CD4-positive, CD25-positive, alpha-beta regulatory T cell (primary cell): ENCODE results near the gene MTOR. TPM values are rescaled to one million over a fixed set of nuclear protein-coding genes. Genes with fewer than 3 reads are reported as not detected.
"Not testable (repeated sequence)": the region's sequence is repeated elsewhere in the genome, so short reads cannot be mapped to it uniquely, and the experiment has no call there.

Experiments used
- ATAC-seq, 2 donors: fragments of 150-1000 bp; cut with Tn5 transposase; one replicate each; pipeline ENCODE4 v1.10.0; 2021; ENCODE audit warnings: low read depth in 2 of 2, moderate number of reproducible peaks in 2 of 2, moderate library complexity in 1 of 2
- DNase-seq, 3 donors: peaks; one replicate each; pipeline versions ENCODE4 v3.0.0 to v3.0.0-alpha.2; 2012 to 2022; ENCODE audit warnings: mixed read lengths in 1 of 3
- H3K27ac ChIP-seq: one replicate; pipeline ENCODE4 v1.7.0; 2013; ENCODE audit warnings: mild to moderate bottlenecking, low read length; ENCODE audit not compliant: insufficient read depth, poor library complexity, severe bottlenecking
- H3K27me3 ChIP-seq: one replicate; pipeline ENCODE4 v1.7.0; 2013; ENCODE audit warnings: low read length; ENCODE audit not compliant: control insufficient read depth, insufficient read depth
- H3K36me3 ChIP-seq: one replicate; pipeline ENCODE4 v1.7.0; 2013; ENCODE audit warnings: mild to moderate bottlenecking, low read length, moderate library complexity; ENCODE audit not compliant: control insufficient read depth, insufficient read depth
- H3K4me1 ChIP-seq: 2 replicates; pipeline ENCODE4 v1.7.0; 2013; ENCODE audit warnings: mild to moderate bottlenecking, low read length; ENCODE audit not compliant: insufficient read depth, control insufficient read depth, poor library complexity, severe bottlenecking
- H3K4me3 ChIP-seq: one replicate; pipeline ENCODE4 v1.7.0; 2013; ENCODE audit warnings: low read depth, mild to moderate bottlenecking, low read length, moderate library complexity
- H3K9me3 ChIP-seq, 2 experiments: 1 replicate in 1 of 2; 2 replicates in 1 of 2; pipeline ENCODE4 v1.7.0; 2013; ENCODE audit warnings: low read length in 2 of 2, mild to moderate bottlenecking in 1 of 2, moderate library complexity in 1 of 2; ENCODE audit not compliant: control insufficient read depth in 2 of 2
- H3K27ac Mint-ChIP-seq, 3 donors: one replicate each; pipeline ENCODE4 v1.8.0; 2020 to 2022; ENCODE audit warnings: mild to moderate bottlenecking in 3 of 3, mixed read lengths in 3 of 3, moderate library complexity in 2 of 3
- H3K27me3 Mint-ChIP-seq: one replicate; pipeline ENCODE4 v1.8.0; 2022; ENCODE audit warnings: mild to moderate bottlenecking, mixed read lengths
- H3K36me3 Mint-ChIP-seq: one replicate; pipeline ENCODE4 v1.8.0; 2020; ENCODE audit warnings: mixed read lengths
- H3K4me1 Mint-ChIP-seq, 4 donors: one replicate each; pipeline ENCODE4 v1.8.0; 2020 to 2022; ENCODE audit warnings: mixed read lengths in 4 of 4, mild to moderate bottlenecking in 1 of 4
- H3K4me3 Mint-ChIP-seq, 4 donors: one replicate each; pipeline ENCODE4 v1.8.0; 2020 to 2022; ENCODE audit warnings: mild to moderate bottlenecking in 4 of 4, mixed read lengths in 4 of 4, moderate library complexity in 3 of 4
- H3K9me3 Mint-ChIP-seq, 7 donors: one replicate each; pipeline ENCODE4 v1.8.0; 2020 to 2022; ENCODE audit warnings: mixed read lengths in 7 of 7, mild to moderate bottlenecking in 3 of 7, moderate library complexity in 2 of 7
- polyA plus RNA-seq, 4 donors: library from polyadenylated mRNA; unstranded; fragments of 300-500 nt; fragmentation: Illumina TruSeq; gene quantifications; one replicate each; pipeline ENCODE4 v1.2.3, GENCODE V29; 2021
- total RNA-seq: library from RNA; stranded (reverse); gene quantifications from one replicate; pipeline ENCODE4 v1.2.3, GENCODE V29; 2022

MTOR gene
- total and polyA plus RNA-seq, 5 donors from 2014 or later, result 3.9 to 48.2 (median 4.7) TPM

- no peaks in the 10 kb centered on the region for H3K27me3 ChIP-seq
- H3K27me3 Mint-ChIP-seq, result no peaks in the 10 kb centered on the region
- no peak for DNase-seq
- no peaks in the 10 kb centered on the region for H3K9me3 Mint-ChIP-seq
- no peak for ATAC-seq
- H3K36me3 ChIP-seq, result peaks cover 48% of the 10 kb centered on the region
- H3K4me1 ChIP-seq, result peaks cover 10% of the 10 kb centered on the region
- H3K27ac ChIP-seq, result no peak overlapping the region
- no peak overlapping the region for H3K27ac Mint-ChIP-seq
- H3K9me3 ChIP-seq, result no peaks in the 10 kb centered on the region
- H3K36me3 Mint-ChIP-seq, result peaks cover 24% of the 10 kb centered on the region
- H3K4me3 Mint-ChIP-seq, result peak overlapping the region in 1 of 4 donors; percentile 29
- peaks cover 7 to 32% (median 15%) of the 10 kb centered on the region in 4 donors for H3K4me1 Mint-ChIP-seq
- H3K4me3 ChIP-seq, result no peak overlapping the region
These were observed 197.4 kb downstream of the MTOR start for GRCh38 chr1:11064942-11065341.

- not testable (repeated sequence) for H3K27ac ChIP-seq, H3K9me3 ChIP-seq, ATAC-seq, DNase-seq, H3K27ac Mint-ChIP-seq, H3K27me3 Mint-ChIP-seq, H3K9me3 Mint-ChIP-seq, H3K4me3 ChIP-seq, H3K27me3 ChIP-seq
- peaks cover 15% of the 10 kb centered on the region for H3K4me1 ChIP-seq
- Mint-ChIP-seq H3K4me3 (peak overlapping the region in 1 of 4 donors; percentile 51), H3K36me3 (peaks cover 18% of the 10 kb centered on the region), H3K4me1 (peaks cover 7 to 32% (median 16%) of the 10 kb centered on the region in 4 donors)
- peaks cover 39% of the 10 kb centered on the region for H3K36me3 ChIP-seq
These were observed 198.3 kb downstream of the MTOR start for GRCh38 chr1:11063937-11064537.

GRCh38 chr1:11062965-11063401 lies 199.4 kb downstream of the MTOR start:
- ATAC-seq (no peak), DNase-seq (peak in 1 of 3 donors; percentile 35)
- Histone ChIP-seq H3K27me3 (no peaks in the 10 kb centered on the region), H3K9me3 (no peaks in the 10 kb centered on the region), H3K4me3 (no peak overlapping the region), H3K36me3 (peaks cover 30% of the 10 kb centered on the region), H3K4me1 (peaks cover 21% of the 10 kb centered on the region), H3K27ac (no peak overlapping the region)
- no peaks in the 10 kb centered on the region for H3K9me3 Mint-ChIP-seq
- H3K27ac Mint-ChIP-seq, result peak overlapping the region in 1 of 3 donors; percentile 83
- no peaks in the 10 kb centered on the region for H3K27me3 Mint-ChIP-seq
- H3K4me3 Mint-ChIP-seq, result peak overlapping the region in 2 of 4 donors; percentile 44 to 84
- peaks cover 7 to 41% (median 17%) of the 10 kb centered on the region in 4 donors for H3K4me1 Mint-ChIP-seq
- H3K36me3 Mint-ChIP-seq, result peaks cover 18% of the 10 kb centered on the region

GRCh38 chr1:11061652-11062365 lies 200.5 kb downstream of the MTOR start:
- H3K27me3 Mint-ChIP-seq, result no peaks in the 10 kb centered on the region
- DNase-seq, result no peak
- H3K4me3 ChIP-seq, result peak overlapping the region; percentile 31
- no peaks in the 10 kb centered on the region for H3K27me3 ChIP-seq
- H3K9me3 ChIP-seq, result no peaks in the 10 kb centered on the region
- ATAC-seq, result no peak
- H3K4me1 Mint-ChIP-seq, result peaks cover 7 to 44% (median 17%) of the 10 kb centered on the region in 4 donors
- H3K27ac Mint-ChIP-seq, result peak overlapping the region in 2 of 3 donors; percentile 60 to 95
- H3K9me3 Mint-ChIP-seq, result no peaks in the 10 kb centered on the region
- H3K36me3 Mint-ChIP-seq, result peaks cover 17% of the 10 kb centered on the region
- peak overlapping the region; percentile 67 to 94 (median 86) for H3K4me3 Mint-ChIP-seq
- H3K27ac ChIP-seq, result no peak overlapping the region
- H3K4me1 ChIP-seq, result peaks cover 21% of the 10 kb centered on the region
- H3K36me3 ChIP-seq, result peaks cover 25% of the 10 kb centered on the region

- peak; percentile 96 for ATAC-seq
- Histone ChIP-seq H3K4me3 (peak within 1 kb of the TSS; percentile 94), H3K4me1 (peaks cover 21% of the 10 kb centered on the region), H3K27me3 (no peaks in the 10 kb centered on the region), H3K36me3 (peaks cover 18% of the 10 kb centered on the region), H3K9me3 (no peaks in the 10 kb centered on the region), H3K27ac (peak within 1 kb of the TSS; percentile 72)
- DNase-seq, result peak; percentile 88 to 93 (median 89)
- Mint-ChIP-seq H3K36me3 (peaks cover 4% of the 10 kb centered on the region), H3K27ac (peak within 1 kb of the TSS; percentile 90 to 95 (median 93)), H3K27me3 (no peaks in the 10 kb centered on the region), H3K4me1 (peaks cover 7 to 44% (median 17%) of the 10 kb centered on the region in 4 donors), H3K4me3 (peak within 1 kb of the TSS; percentile 84 to 94 (median 92)), H3K9me3 (no peaks in the 10 kb centered on the region)
These were observed 202.2 kb downstream of the MTOR start, which contains the start of gene SRM for GRCh38 chr1:11059968-11060830. TSS of gene SRM (minus strand) at chr1:11060018. CDS start at chr1:11059943, 75 bp downstream.

- no peak for DNase-seq
- Mint-ChIP-seq H3K9me3 (no peaks in the 10 kb centered on the region), H3K27ac (peak overlapping the region; percentile 75 to 93 (median 86)), H3K4me3 (peak overlapping the region; percentile 84 to 93 (median 91)), H3K27me3 (no peaks in the 10 kb centered on the region), H3K36me3 (no peaks in the 10 kb centered on the region), H3K4me1 (peaks cover 7 to 44% (median 17%) of the 10 kb centered on the region in 4 donors)
- H3K27me3 ChIP-seq, result no peaks in the 10 kb centered on the region
- H3K27ac ChIP-seq, result peak overlapping the region; percentile 33
- H3K4me3 ChIP-seq, result no peak overlapping the region
- ATAC-seq, result peak in 1 of 2 donors; percentile 29
- peaks cover 21% of the 10 kb centered on the region for H3K4me1 ChIP-seq
- no peaks in the 10 kb centered on the region for H3K9me3 ChIP-seq
- peaks cover 15% of the 10 kb centered on the region for H3K36me3 ChIP-seq
These were observed 203.0 kb downstream of the MTOR start for GRCh38 chr1:11059155-11059967.
